Right cardiac atrium (tissue), 5 donors: Measurements from ENCODE around the gene A4GALT. TPM values are rescaled to one million over a fixed set of nuclear protein-coding genes. Genes with fewer than 3 reads are reported as not detected.
"Not testable (repeated sequence)": the region's sequence is repeated elsewhere in the genome, so short reads cannot be mapped to it uniquely, and the experiment has no call there.

Experiments used
- ATAC-seq, 2 donors: fragments of 200-7000 bp; cut with Tn5 transposase; one replicate each; pipeline versions ENCODE4 v1.8.0 to v1.9.1; 2020; ENCODE audit warnings: moderate library complexity in 2 of 2, mild to moderate bottlenecking in 1 of 2
- DNase-seq, 3 donors: peaks; one replicate each; pipeline ENCODE4 v3.0.0-alpha.2; 2020
- H3K27ac ChIP-seq: one replicate; pipeline ENCODE4 v1.5.1; 2013; ENCODE audit warnings: mild to moderate bottlenecking, low read length, control low read depth, moderate library complexity
- H3K27me3 ChIP-seq: one replicate; pipeline ENCODE4 v1.6.1; 2013; ENCODE audit not compliant: control insufficient read depth, insufficient read depth
- H3K4me1 ChIP-seq: one replicate; pipeline ENCODE4 v1.6.1; 2013; ENCODE audit warnings: low read length; ENCODE audit not compliant: control insufficient read depth, insufficient read depth
- H3K4me3 ChIP-seq: one replicate; pipeline ENCODE4 v1.5.1; 2013; ENCODE audit warnings: low read length, control low read depth
- H3K9me3 ChIP-seq: one replicate; pipeline ENCODE4 v1.6.1; 2013; ENCODE audit warnings: low read length; ENCODE audit not compliant: control insufficient read depth
- WGBS: extraction: QIAGEN DNeasy Blood & Tissue Kit; methylation state at CpG from one replicate; pipeline ENCODE4 v1.1.7; 2013; 5-methylcytosine and 5-hydroxymethylcytosine counted together
- intact Hi-C, 4 donors: fragments of 100-400 bp; cut with DNase I; formaldehyde crosslinking; loops; one replicate each; pipeline versions ENCODE4 v1.11.0 to v1.14.0; 2022 to 2023
- polyA plus RNA-seq: library from polyadenylated mRNA; stranded (reverse); fragments of 200-250 nt; gene quantifications from one replicate; pipeline ENCODE4 v1.2.3, GENCODE V29; 2013
- total RNA-seq, 4 donors: library from RNA; stranded (reverse); fragmentation: NEBNext Ultra II Directional; extraction: Animal tissue kit (Norgen Biotek cat#: 25700); gene quantifications; one replicate each; pipeline ENCODE4 v1.2.1, GENCODE V29; 2021
- donor health status: healthy with polysubstance abuse.
- donor health status: DM: no; HTN: yes; CAD: no.
- donor health status: DM: no; HTN: no; CAD: no.
- donor health status: DM: no; HTN: yes; CAD: no; lungs with severe emphysema.
- donor health status: DM: yes; HTN: yes; CAD: no.

A4GALT gene
- total and polyA plus RNA-seq, 5 donors: 66.3 to 103 (median 85.5) TPM

DNA sequence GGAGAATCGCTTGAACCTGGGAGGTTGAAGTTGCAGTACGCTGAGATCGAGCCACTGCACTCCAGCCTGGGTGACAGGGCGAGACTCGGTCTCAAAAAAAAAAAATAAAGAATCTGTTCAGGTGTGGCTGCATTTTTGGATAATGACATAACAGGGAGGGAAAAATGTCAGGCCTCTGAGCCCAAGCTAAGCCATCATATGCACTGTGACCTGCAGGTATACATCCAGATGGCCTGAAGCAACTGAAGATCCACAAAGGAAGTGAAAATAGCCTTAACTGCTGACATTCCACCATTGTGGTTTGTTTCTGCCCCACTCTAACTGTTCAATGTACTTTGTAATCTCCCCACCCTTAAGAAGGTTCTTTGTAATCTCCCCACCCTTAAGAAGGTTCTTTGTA is 19.6 kb upstream of the A4GALT start:
- WGBS: over 99% methylated on average over 5 of the region's 5 CpGs
- H3K4me1 ChIP-seq, intact Hi-C loops, H3K4me3 ChIP-seq, DNase-seq, ATAC-seq, H3K9me3 ChIP-seq, H3K27me3 ChIP-seq, H3K27ac ChIP-seq: not testable (repeated sequence)

DNA sequence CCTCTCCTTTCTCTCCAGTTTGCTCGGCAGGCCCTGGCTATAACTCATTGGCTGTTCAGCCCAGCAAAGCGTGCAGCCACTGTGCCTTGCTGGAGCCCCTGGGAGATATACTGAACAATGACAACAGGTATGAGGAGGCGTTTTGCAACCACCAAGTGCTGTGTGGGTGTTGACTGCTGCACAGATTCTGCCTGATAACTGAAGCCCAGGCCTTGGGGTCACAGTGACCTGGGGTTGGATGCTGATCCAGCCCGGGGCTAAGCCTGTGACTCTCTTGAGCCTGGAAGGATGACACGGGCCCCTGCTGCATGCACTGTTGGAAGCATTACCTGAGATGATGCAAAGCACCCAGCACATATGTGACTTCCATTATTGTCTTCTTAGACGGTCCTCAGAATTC is 13.7 kb upstream of the A4GALT start:
- DNase-seq: no peak
- Histone ChIP-seq H3K9me3 (no peaks in the 10 kb centered on the region), H3K27me3 (no peaks in the 10 kb centered on the region), H3K4me1 (no peaks in the 10 kb centered on the region), H3K27ac (no peak overlapping the region), H3K4me3 (no peak overlapping the region)
- intact Hi-C loops: no loop called here
- ATAC-seq: no peak
- 76% methylated on average over 6 of the region's 6 CpGs for whole genome bisulfite sequencing

DNA sequence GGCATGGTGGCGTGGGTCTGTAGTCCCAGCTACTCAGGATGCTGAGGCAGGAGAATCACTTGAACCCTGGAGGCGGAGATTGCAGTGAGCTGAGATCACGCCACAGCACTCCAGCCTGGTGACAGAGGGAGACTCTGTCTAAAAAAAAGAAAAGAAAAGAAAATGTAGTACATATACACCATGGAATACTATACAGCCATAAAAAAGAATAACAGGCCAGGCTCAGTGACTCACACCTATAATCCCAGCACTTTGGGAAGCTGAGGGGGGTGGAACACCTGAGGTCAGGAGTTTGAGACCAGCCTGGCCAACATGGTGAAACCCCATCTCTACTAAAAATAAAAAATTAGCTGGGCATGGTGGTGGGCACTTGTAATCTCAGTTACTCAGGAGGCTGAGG is 12.7 kb upstream of the A4GALT start:
- H3K27me3 ChIP-seq, ATAC-seq, intact Hi-C loops, DNase-seq, H3K4me3 ChIP-seq, H3K9me3 ChIP-seq, H3K4me1 ChIP-seq, H3K27ac ChIP-seq: not testable (repeated sequence)
- 96% methylated on average over 3 of the region's 3 CpGs for WGBS

DNA sequence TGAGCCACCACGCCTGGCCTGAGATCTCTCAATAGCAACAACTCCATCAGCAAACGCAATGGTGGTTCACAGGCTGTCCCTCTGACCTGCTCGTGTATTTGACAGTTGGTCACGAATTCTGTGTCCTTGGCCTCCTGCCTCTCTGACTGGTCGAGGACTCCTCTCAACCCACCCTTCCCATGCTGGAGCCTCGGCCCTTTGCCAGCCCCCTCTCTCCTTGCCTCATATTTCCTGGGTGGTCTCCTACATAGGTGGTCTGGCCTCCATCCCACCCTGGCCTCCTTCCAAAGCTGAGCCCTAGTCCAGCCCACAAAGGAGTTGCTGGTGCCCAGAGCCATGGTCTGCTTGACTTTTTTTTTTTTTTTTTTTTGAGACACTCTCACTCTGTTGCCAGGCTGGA is 11.4 kb upstream of the A4GALT start:
- no peaks in the 10 kb centered on the region for H3K9me3 ChIP-seq
- intact Hi-C loops: no loop called here
- H3K4me1 ChIP-seq: no peaks in the 10 kb centered on the region
- ATAC-seq (no peak), DNase-seq (no peak)
- H3K27me3 ChIP-seq: no peaks in the 10 kb centered on the region
- WGBS: 78% methylated on average over 6 of the region's 6 CpGs
- no peak overlapping the region for H3K27ac ChIP-seq
- H3K4me3 ChIP-seq: no peak overlapping the region

DNA sequence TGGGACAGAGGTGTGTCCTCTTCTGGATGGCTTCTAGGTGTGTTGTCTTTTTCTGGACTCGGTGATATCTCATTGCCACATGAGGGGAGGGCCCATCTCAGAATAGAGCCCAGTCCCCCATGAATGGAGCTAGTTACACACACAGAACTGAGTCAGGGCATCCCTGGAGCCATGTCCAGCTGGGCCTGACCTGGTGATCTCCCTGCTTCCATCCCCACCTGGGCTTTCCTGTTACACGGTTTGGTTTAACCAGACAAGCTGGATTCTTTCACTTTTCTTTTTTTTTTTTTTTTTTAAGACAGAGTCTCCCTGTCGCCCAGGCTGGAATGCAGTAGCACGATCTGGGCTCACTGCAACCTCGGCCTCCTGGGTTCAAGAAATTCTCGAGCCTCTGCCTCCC is 6.1 kb upstream of the A4GALT start:
- intact Hi-C loops: loop anchor here in 1 of 4 donors (10.0 kb wide), 1 partner anchor 62 kb away; no protein-coding TSS in a partner anchor
- WGBS: 96% methylated on average over 6 of the region's 6 CpGs
- Histone ChIP-seq H3K27me3 (no peaks in the 10 kb centered on the region), H3K27ac (no peak overlapping the region), H3K4me3 (no peak overlapping the region), H3K4me1 (no peaks in the 10 kb centered on the region), H3K9me3 (no peaks in the 10 kb centered on the region)
- ATAC-seq (no peak), DNase-seq (no peak)

DNA sequence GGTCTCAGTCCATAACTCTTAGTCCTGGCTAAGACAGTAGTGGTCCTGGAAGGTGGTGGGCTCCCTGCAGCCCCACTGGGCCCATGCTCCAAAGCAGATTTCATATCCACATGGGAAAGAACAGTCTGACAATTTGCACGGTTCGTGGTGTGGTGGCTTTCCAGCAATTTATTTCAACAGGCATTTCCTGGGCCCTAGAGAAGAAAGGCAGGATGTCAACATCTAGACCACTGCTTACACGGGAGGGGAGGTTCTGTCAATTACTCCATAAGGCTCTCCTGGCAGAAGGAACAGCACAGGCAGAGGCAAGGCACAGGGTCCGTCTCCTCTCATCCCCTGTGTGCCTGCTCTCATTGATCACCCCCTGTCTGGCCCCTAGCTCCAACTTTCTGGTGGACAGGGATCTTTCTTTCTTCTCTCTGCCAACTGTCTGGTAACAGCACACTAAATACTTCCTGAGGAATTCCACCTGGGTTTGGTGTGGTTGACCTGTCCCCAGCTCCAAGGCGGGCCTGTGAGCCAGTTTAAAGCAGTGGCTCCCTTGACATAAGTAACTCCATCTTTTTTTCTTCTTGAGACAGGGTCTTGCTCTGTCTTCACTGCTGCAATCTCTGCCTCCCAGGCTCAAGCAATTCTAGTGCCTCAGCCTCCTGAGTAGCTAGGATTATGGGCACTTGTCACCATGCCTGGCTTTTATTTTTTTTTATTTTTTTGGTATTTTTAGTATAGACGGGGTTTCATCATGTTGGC is 5.1 kb upstream of the A4GALT start:
- 77% methylated on average over 6 of the region's 6 CpGs for WGBS
- DNase-seq (no peak), ATAC-seq (no peak)
- no peaks in the 10 kb centered on the region for H3K27me3 ChIP-seq
- intact Hi-C loops: loop anchor here in 1 of 4 donors (10.0 kb wide), 1 partner anchor 61 kb away; no protein-coding TSS in a partner anchor
- H3K4me1 ChIP-seq: no peaks in the 10 kb centered on the region
- H3K27ac ChIP-seq: no peak overlapping the region
- no peaks in the 10 kb centered on the region for H3K9me3 ChIP-seq
- H3K4me3 ChIP-seq: no peak overlapping the region

DNA sequence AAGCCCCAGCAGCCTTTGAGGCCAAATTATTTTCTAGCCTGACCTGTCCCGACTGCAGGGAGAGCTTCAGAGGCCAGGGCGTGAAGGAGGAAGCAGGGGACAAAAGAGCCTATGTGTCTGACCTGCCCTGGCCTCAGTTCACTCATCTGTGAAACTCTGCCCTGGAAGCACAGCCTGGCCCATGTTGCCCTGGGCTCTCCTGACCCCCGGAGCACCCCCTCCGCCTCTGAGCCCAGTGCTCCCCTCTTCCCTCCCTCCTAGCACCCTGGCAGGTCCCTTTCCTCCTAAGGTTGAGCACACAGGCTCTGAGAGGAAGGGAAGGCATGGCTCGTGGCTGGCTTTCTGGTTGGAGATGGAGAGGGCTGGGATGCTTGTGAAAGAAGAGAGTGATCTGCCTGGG is 3.4 kb upstream of the A4GALT start:
- Histone ChIP-seq H3K4me1 (no peaks in the 10 kb centered on the region), H3K4me3 (no peak overlapping the region), H3K9me3 (no peaks in the 10 kb centered on the region), H3K27me3 (no peaks in the 10 kb centered on the region), H3K27ac (no peak overlapping the region)
- peak in 1 of 3 donors; percentile 40 for DNase-seq
- intact Hi-C loops: loop anchor here in 2 of 4 donors (5.0 to 10.0 kb wide), 2 partner anchors 37 to 59 kb away; no protein-coding TSS in a partner anchor
- ATAC-seq: no peak
- WGBS: 78% methylated on average over 5 of the region's 5 CpGs

DNA sequence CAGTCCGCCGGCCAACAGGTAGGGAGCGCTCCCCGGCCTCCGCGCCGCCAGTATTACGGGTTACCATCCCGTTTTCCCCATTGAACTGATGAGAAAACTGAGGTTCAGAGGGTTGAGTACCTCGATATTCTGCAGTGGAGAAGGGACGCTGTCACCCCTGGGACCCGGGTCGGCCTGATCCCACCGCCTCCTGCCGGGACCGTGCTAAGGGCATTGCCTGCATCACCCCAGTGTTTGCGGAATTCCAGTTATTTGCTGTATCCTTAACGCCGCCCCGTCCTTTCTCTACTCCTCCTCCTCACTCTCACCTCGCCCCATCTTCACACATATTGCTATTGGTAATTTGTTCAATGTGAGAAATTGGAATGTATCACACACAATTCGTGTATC is 370 bp upstream of the A4GALT start:
- Histone ChIP-seq H3K27ac (peak overlapping the region; percentile 23), H3K4me1 (peaks cover 12% of the 10 kb centered on the region), H3K9me3 (no peaks in the 10 kb centered on the region), H3K27me3 (no peaks in the 10 kb centered on the region), H3K4me3 (peak overlapping the region; percentile 92)
- intact Hi-C loops: loop anchor here in 2 of 4 donors (5.0 to 10.0 kb wide), 2 partner anchors 34 to 56 kb away; no protein-coding TSS in a partner anchor
- peak; percentile 1 to 11 for ATAC-seq
- DNase-seq: no peak
- 2% methylated on average over 22 of the region's 22 CpGs for WGBS

DNA sequence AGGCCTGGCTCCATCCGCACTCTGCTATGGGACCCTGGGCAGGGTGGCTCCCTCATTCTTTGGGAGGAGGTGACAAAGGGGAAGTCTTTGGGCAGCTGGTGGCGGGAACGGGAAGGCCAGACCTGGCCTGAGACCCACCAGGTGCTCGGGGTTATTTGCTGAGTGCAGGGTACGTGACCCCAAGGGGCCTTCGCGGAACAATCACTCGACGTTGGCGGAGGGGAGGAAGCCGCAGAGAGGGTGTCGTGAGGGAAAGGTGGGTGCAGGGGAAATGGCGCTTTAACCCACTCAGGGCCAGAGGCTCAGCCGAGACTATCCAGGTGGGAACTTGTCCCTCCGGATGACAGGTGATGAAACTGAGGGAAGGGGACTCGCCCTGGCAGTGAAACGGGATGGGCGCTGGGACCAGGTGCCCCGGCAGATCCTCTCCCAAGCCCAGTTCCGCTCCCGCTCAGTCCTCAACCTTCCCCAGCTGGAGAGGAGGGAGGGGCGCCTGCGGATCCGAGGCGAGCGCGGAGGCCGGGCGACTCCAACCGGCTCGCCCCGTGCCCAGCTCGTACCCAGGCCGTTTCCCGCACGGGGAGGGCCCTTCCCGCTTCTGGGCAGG is 911 bp downstream of the A4GALT start:
- Histone ChIP-seq H3K27me3 (no peaks in the 10 kb centered on the region), H3K9me3 (no peaks in the 10 kb centered on the region), H3K4me3 (peak overlapping the region; percentile 92), H3K27ac (peak overlapping the region; percentile 84), H3K4me1 (peaks cover 12% of the 10 kb centered on the region)
- intact Hi-C loops: loop anchor here in 2 of 4 donors (5.0 to 10.0 kb wide), 2 partner anchors 32 to 55 kb away; no protein-coding TSS in a partner anchor
- 2% methylated on average over 37 of the region's 37 CpGs for WGBS
- peak; percentile 36 to 68 (median 63) for DNase-seq
- ATAC-seq: peak; percentile 52 to 58

DNA sequence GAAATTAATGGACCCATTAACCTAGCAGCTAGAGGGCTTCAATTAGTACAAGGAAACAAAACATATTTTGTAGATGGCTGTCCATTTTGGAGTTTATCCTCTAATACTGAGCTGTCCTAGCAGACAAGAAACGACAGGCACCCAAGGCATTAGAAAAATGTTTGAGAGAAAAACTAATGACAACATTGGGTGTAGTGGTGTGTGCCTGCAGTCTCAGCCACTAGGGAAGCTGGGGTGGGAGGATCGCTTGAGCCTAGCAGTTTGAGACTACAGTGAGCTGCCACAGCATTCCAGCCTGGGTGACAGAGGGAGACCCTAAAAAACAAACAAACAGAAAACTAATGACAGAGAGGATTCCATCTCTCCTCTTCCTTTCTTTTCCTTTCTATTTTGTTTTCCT is 1.5 kb downstream of the A4GALT start:
- peak in 1 of 3 donors; percentile 71 for DNase-seq
- 15% methylated on average over 2 of the region's 2 CpGs for WGBS
- H3K27me3 ChIP-seq: no peaks in the 10 kb centered on the region
- H3K27ac ChIP-seq: peak overlapping the region; percentile 84
- peak; percentile 39 to 54 for ATAC-seq
- H3K4me1 ChIP-seq: peaks cover 12% of the 10 kb centered on the region
- intact Hi-C loops: no loop called here
- no peaks in the 10 kb centered on the region for H3K9me3 ChIP-seq
- H3K4me3 ChIP-seq: peak overlapping the region; percentile 92

DNA sequence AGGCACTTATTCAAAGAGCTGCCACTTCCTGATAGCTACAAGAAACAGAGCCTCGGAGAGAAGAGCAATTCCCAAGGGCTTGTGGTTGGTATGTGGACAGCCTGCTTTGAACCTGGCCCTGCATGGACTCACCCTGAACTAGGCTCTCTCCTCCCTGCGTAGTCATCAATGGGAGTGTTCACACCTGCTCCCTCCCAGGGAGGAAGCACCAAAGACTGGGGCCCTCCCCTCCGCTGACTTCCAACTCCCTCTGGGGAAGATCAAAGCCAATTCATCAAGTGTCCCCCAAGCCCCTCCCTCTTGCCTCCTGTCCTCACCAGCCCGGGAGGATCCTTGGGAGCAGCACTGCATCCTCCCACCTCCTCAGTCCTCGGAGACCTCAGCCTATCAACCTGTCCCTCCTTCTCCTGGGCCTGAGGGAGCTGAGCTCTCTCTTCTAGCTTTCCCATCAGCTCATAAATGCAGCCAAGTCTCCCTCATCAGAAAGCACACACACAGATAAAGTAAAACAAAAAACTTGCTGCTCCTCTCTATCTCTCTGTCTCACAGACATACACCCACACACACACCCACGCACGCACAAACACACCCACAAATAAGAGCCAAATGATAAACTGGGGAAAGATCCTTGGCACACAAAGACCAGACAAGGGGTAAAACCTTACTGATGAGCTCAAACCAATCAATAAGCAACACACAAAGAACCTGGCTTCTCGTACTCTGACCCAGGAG is 3.3 kb downstream of the A4GALT start:
- peak; percentile 6 to 12 for ATAC-seq
- intact Hi-C loops: no loop called here
- H3K4me3 ChIP-seq: no peak overlapping the region

More for the DNA sequence above, 3.3 kb downstream of the A4GALT start:
- H3K4me1 ChIP-seq: peaks cover 18% of the 10 kb centered on the region
- H3K9me3 ChIP-seq: no peaks in the 10 kb centered on the region
- no peaks in the 10 kb centered on the region for H3K27me3 ChIP-seq
- DNase-seq: no peak
- 33% methylated on average over 8 of the region's 8 CpGs for whole genome bisulfite sequencing
- peak overlapping the region; percentile 19 for H3K27ac ChIP-seq
